ENCODE results near the gene SLC25A34. TPM values are rescaled to one million over a fixed set of nuclear protein-coding genes. Genes with fewer than 3 reads are reported as not detected.

SLC25A34 gene
- total RNA-seq, 1 experiment from 2014 or later = not detected

- no peak for DNase-seq (ENCODE audit: low spot score)
These were observed 21.5 kb upstream of the SLC25A34 start for GRCh38 chr1:15714406-15715136.

- DNase-seq (ENCODE audit: low spot score) = no peak
These were observed 18.5 kb upstream of the SLC25A34 start for GRCh38 chr1:15717418-15718125.

DNA sequence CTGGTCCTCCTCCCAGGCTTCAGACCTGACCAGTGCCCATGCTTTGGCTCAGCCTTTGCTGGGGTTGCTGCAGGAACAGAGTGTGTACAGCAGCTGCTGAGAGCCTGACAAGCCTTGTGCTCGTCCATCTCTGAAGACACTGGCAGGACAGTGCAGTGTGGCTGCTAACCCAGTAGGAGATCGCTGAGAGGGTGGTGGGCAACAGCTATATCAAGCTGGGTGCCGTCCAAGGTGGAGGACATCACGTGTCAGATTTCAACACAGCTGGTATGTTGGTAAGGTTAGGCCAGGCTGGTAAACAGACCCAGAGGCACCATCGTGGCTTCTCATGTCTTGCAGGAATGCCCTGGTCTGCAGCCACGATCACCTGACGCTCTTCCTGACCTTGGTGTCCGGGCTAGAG, 17.9 kb upstream of the SLC25A34 start:
- DNase-seq (ENCODE audit: low spot score) = no peak

- DNase-seq (ENCODE audit: low spot score) = no peak
These were observed 16.5 kb upstream of the SLC25A34 start for GRCh38 chr1:15719381-15720120.

DNA sequence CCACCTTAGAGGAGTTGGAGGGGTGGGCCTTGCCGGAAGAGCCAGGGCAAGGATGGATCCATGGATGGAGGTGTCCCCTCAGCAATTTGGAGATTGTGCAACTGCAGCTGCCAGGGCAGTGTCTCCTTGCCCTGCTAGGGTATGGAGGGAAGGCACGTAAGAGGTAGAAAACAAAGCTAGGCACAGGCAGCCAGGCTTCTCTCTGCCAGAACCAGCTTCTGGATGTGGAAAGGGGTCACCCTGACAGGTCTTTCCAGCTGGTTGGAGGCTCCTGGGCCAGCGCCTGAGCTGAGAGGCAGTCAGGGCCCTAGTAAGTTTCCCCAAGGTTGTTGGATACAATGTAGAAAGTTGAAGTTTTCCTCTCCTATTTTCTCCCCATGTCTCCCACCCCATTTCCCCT, 15.2 kb upstream of the SLC25A34 start:
- DNase-seq (ENCODE audit: low spot score) = no peak

DNA sequence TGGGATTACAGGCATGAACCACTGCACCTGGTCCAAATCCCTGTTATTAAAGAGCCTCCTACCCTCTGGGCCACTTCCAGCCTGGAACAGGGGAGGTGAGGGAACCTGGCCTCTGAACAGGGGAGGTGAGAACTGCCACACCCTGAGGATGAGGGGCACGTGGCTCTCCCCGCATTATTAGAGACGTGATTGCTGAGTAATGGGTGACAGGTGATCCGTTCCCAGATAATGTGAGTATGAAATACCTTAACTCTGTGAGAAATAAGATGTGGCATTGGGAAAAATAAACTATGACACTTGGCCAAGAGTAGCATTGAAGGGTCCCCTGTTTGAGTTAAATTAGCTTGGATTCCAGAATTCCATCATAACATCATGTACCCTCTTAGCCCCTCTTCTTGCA, 13.6 kb upstream of the SLC25A34 start:
- no peak for DNase-seq (ENCODE audit: low spot score)

DNA sequence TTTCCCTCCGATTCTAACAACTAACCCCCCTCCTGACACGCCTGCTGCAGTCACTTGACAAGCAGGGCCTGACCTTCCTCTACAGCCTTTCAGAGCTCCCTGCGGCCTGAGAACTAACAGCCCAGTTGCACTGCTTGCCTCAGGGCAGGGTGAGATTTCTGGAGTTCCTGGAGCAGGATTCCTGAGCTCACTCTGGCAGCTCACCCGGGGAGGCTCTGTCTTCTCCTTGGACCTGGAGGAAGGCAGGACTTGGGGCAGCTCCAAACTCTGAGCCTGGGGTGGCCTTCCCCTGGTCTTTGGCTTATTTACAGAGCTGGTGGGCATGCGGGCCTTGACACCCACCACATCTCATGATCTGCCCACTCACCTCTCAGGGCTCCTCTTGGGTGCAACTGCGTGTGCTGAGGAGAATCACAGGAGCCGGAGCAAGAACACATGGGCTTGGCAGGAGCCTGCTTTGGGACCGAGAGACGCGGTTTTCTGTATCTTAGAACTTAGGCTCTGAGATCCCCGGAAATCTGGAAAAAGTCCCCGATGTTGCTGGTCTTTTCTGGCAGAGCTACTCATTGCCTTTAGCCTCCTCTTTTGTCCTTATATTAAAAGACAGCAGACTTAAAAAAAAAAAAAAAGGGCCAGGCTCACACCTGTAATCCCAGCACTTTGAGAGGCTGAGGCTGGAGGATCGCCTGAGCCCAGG, 13.1 kb upstream of the SLC25A34 start:
- DNase-seq (ENCODE audit: low spot score) = no peak

- DNase-seq (ENCODE audit: low spot score) = no peak
These were observed 12.3 kb upstream of the SLC25A34 start for GRCh38 chr1:15723631-15724246.

DNA sequence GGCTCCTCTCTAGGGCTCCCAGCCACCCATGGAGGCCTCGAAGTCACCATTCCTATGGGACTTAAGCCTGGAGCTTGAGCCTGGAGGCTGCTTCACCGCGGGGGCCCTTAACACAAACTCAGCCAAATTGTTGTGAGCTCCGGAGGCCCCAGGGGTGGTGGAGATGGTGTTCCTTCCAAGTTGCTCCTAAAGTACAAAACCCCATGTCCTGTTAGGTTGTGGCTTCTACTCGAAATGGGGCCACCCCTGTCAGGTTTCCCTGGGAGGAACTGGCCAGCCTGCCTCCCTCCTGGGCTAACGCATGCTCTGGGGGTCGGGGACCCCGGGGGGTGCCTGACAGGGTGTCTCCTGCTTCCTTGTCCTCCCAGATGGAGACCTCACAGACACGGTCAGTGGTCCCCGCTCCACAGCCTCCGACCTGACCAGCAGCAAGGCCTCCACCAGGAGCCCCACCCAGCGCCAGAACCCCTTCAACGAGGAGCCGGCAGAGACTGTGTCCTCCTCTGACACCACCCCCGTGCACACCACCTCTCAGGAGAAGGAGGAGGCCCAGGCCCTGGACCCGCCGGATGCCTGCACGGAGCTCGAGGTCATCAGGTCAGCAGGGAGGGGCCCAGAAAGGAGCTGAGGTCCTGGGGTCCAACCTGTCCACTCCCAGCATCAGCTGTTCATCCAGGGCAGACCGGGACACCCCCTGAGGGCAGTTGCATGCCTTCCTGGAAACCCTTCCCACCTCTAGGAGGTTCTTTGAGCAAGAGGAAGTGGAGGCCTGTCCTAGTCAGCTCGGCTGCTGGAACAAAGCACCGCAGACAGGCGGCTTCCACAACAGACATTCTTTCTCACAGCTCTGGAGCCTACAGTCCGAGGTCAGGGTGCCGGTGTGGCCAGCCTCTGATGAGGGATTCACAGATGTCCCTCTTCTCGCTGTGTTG, 10.8 kb upstream of the SLC25A34 start:
- no peak for DNase-seq (ENCODE audit: low spot score)

DNA sequence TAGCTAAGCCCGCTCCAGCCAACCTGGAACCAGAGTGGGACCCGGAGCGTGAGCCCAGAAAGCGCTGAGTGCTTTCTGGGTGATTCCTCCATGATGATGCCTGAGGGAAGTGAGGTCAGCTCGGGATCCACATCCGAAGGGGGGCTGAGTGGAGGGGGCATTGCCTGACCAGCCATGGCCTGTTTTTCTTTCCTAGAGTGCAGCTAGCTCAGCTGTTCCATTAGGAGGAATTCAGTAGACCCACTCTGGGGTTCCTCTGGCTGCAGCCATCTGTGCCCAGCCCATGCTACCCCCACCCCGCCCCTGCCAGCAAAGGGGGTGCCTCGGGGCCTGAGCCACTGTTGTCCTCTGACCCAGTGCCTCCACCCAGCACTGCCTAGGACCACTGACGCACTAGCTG, 9.6 kb upstream of the SLC25A34 start:
- no peak for DNase-seq (ENCODE audit: low spot score)

- DNase-seq (ENCODE audit: low spot score) = no peak
These were observed 9.0 kb upstream of the SLC25A34 start for GRCh38 chr1:15727021-15727420.

DNA sequence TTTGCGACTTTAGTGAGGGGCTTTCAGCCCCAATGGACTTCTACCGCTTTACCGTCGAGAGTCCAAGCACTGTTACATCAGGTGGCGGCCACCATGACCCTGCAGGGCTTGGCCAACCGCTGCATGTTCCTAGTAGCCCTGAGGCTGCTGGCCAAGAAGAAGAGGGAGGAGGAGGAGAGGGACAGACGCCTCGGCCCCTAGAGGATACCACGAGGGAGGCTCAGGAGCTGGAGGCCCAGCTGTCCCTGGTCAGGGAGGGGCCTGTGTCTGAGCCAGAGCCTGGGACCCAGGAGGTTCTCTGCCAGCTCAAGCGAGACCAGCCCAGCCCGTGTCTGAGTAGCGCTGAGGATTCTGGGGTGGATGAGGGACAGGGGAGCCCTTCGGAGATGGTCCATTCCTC, 8.6 kb upstream of the SLC25A34 start:
- no peak for DNase-seq (ENCODE audit: low spot score)

DNA sequence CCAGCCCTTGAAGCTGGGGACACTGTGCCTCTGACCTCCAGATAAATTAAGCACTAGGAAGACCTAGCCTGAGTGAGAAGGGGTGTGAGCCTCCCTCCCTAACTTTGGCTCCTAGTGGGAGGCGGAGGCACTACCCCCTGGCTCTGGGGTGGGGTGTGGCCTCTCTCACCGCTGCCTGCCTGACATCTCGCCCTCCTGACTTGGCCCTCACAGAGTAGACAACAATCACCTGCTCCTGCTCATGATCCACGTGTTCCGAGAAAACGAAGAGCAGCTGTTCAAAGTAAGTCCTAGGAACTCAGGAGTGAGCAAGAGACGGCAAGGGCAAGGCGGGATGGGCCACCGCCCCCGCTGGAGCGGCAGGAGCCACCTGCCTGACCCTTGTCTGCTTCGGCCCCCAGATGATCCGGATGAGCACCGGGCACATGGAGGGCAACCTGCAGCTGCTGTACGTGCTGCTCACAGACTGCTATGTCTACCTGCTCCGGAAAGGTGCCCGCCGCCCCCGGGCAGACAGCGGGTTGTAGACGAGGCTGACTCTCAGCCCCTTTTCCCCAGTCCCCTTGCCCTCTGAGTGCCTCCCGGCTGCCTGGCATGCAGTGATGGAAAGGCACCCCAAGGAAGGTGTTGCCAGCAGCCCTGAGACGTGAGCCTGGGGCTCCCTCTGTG, 8.1 kb upstream of the SLC25A34 start:
- no peak for DNase-seq (ENCODE audit: low spot score)

GRCh38 chr1:15728937-15729657, 7.0 kb upstream of the SLC25A34 start:
- no peak for DNase-seq (ENCODE audit: low spot score)

GRCh38 chr1:15730423-15730822, 5.6 kb upstream of the SLC25A34 start:
- no peak for DNase-seq (ENCODE audit: low spot score)

- DNase-seq (ENCODE audit: low spot score) = no peak
These were observed 5.1 kb upstream of the SLC25A34 start for GRCh38 chr1:15730936-15731335.

GRCh38 chr1:15731735-15732685, 4.0 kb upstream of the SLC25A34 start:
- DNase-seq (ENCODE audit: low spot score) = no peak

DNA sequence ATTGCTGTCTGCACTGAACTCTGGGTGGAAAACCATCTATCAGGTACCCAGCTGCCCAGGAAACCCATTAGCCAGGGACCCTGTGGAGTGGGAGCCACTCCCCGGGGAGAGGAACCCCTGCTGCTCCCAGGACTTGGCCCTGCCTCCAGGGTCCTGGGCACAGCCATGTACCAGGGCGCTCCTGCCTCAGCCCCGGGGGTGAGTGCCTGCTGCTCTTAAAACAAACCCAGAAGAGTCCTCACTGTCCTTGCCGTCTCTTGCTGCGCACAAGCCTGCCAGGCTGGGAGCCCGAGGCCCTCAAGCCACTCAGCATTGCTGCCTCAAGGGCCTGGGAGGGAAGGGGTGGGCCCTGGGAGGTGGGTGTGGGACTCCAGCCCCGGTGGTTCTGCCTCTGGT, 3.4 kb upstream of the SLC25A34 start:
- no peak for DNase-seq (ENCODE audit: low spot score)
